Measurements from ENCODE around the gene HERC3.

The HERC3 gene

DNA sequence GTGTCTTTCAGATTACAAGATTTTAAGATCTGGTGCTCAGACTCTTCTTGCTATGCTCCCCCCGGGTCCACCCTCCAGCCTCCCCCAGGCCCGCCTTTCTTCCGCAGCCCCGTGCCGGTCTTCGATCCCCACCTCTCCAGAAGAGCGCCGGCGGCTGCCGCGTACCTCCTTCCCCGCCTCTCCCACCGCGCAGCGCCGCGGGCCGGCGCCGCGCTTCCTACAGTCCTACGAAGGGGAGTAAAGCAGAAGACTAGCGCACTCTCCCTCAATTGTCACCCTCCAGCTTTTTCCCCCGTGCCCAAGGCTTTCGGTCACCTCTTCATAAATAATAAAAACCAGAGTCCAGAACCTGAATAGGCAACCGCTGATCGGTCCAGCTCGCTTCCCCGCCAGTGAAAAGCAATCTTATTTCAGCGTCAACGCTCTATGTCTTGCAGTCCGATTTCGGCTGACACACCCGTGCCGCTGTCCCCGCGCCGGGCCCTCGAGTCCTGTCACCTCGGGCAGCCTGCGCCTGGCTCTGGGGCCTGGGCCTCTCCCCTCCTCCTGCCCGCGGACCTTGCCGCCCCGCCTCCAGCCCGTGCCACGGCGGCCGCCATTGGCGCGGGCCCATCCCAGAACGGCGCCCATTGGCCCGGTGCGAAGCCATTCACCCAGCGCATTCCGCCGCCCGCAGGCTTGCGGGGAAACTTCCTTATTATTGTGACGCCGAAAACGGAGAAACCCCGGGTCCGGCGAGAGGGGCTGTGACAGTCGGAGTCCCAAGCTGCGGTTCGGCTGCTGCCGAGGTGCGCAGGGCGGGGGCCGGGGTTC, at the start of gene HERC3:
Gene HERC3, plus strand, starts transcription at position 694 of the 813 bp plus-strand sequence. CDS start 13,344 bp downstream, outside the sequence.
- DNase-seq (ENCODE audit: low spot score) = peak; percentile 90

GRCh38 chr4:88549815-88550214, 42.5 kb upstream of the HERC3 start:
- no peak for DNase-seq (ENCODE audit: low spot score)

DNA sequence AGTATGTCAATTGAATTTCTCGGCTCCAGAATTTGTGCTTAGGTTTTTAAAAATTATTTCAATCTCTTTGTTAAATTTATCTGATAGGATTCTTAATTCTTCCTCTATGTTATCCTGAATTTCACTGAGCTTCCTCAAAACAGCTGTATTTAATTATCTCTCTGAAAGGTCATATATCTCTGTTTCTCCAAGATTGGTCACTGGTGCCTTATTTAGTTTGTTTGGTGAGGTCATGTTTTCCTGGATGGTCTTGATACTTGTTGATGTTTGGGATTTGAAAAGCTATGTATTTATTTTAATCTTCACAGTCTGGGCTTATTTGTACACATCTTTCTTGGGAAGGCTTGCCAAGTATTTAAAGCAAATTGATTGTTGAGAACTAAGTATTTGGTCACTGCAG, 24.7 kb upstream of the HERC3 start:
- no peak for DNase-seq (ENCODE audit: low spot score)

- DNase-seq (ENCODE audit: low spot score) = no peak
These were observed 22.3 kb upstream of the HERC3 start for GRCh38 chr4:88570001-88570400.

DNA sequence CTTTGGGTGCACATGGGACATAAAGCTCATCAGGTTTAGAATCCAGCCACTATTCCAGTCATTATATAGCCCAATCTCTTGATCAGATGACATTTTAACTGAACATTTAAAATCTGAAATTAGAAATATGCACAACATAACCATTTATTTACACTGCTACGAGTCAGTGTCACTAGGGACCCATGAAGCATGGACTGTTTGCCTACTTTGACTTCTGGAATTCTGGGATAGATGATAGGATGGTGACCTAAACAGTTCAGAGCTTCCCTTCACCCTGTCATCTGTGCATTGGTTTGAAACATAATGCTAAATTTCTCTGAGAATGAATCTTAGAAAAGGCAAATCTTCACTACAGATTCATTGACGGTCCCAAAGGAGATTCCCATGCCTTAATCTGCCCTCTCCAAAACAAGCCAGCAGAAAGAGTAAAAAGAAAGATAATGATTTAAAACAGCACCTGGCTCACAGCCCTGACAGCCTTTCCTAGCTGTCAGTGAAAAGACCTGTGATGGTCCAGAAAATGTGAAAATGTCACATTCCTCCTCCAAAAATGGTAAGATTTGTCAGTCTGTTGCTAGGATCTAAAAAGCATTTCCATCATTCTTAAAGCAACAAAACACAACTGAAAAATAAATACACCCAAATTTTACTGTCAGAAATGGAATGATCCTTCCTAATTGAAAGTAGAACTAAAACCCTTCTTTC, 18.9 kb upstream of the HERC3 start:
- no peak for DNase-seq (ENCODE audit: low spot score)

GRCh38 chr4:88573995-88574394, 18.3 kb upstream of the HERC3 start:
- no peak for DNase-seq (ENCODE audit: low spot score)

DNA sequence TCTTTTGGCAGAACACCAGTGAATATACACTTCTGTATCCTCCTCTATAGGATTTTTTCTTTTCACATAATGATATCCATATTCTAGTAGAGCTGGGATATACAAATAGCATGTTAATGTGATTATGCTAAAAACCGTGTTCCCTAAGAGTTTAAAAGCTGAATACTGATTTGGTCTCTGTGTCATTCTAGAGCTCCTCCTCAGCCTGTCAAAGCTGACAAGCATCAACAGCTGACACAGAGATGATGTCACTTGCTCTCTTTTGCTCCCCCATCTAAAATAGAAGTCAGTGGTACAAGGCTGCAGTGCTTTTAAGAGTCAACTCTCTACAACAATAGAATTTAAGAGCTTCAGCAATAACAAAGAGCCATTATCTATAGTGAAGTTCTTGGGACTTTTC, 17.1 kb upstream of the HERC3 start:
- peak; percentile 48 for DNase-seq (ENCODE audit: low spot score)

GRCh38 chr4:88582493-88582892, 9.8 kb upstream of the HERC3 start:
- DNase-seq (ENCODE audit: low spot score) = no peak

DNA sequence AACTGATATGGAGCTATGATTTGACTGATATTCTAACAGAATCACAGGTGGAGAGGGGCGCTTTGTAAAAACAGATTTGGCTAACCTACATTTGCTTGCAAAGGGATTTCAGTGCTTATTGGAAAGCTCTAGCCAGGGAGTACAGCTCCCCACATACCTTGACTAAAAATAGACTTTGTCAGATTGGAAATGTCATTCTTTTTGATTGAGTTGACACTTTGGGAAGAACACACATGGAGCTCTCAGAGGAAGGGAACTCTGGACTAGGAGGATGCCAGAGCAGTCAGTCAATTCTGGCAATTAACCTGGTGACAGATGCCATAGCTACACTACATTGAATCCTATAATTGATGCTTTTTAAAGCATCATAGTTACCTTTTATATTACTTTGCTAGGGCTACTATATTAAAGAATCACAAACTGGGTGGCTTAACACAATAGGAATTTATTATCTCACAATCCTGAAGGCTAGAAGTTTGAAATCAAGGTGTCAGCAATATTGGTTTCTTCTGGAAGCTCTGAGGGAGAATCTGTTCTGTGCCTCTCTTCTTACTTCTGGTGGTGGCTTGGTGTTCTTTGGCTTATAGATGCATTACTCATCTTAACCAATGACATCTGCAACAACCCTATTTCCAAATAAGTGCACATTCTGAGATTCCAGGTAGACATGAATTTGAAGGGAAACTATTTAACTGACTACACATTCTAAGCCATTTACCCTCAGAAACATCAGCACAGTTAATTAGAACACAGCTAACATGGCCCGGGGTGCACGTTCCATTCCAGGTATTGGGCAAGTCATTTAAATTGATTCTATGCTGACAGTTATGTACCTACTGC, 8.4 kb upstream of the HERC3 start:
- no peak for DNase-seq (ENCODE audit: low spot score)

GRCh38 chr4:88584471-88584900, 7.8 kb upstream of the HERC3 start:
- no peak for DNase-seq (ENCODE audit: low spot score)

GRCh38 chr4:88585917-88586316, 6.4 kb upstream of the HERC3 start:
- no peak for DNase-seq (ENCODE audit: low spot score)

DNA sequence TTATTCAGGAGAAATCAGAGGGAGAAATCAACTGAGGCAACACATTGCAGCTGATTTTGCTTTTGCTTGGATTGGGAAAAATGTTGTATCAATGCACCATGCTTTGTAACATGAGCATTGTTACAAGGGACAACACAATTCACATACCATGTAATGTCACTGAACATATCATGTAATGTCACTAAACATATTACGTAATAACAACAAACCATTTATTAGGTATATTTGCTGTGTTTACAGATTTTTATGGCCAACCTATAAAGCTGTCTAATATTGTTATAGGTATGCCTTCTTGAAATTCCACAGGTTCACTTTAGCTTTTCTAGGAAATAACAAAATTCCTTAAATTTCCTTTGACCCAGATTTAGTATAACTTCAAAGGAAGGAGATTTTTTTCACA, 5.0 kb upstream of the HERC3 start:
- no peak for DNase-seq (ENCODE audit: low spot score)

- DNase-seq (ENCODE audit: low spot score) = peak; percentile 81
These were observed 544 bp downstream of the HERC3 start for GRCh38 chr4:88592600-88593448.

DNA sequence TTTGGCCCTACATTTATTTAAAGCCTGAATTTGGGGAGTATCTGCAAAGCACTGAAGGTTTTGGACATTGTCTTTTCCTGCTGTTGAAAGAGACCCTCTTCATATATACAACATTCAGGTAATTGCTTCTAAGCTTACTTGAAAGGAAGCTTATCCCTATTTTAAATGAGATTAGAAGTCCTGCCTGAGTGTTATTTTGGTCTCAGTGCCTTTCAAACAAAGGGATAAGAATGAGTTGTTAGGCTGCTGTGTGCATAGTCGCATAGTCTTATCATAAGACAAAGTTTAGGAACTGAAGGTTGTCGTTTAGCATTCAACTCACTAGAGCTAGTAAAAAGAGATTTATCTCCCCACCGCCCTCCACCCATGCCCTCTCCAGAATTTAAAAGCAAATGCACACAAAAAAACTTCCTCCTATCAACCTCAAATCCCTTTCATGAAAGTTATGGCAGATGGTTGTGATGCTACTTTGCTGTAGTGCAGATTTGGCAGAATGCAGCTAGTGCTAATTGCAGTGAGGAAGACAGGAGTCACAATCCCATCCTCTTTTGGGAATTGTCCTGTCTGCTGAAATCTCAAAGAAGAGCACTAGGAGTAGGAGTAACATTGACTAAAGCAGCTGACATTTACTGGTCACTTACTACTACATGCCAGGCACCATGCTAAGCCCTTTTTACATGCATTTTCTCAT, 5.8 kb downstream of the HERC3 start:
- DNase-seq (ENCODE audit: low spot score) = no peak

GRCh38 chr4:88599298-88599697, 7.0 kb downstream of the HERC3 start:
- peak; percentile 36 for DNase-seq (ENCODE audit: low spot score)

GRCh38 chr4:88599714-88600113, 7.4 kb downstream of the HERC3 start:
- DNase-seq (ENCODE audit: low spot score) = peak; percentile 26

DNA sequence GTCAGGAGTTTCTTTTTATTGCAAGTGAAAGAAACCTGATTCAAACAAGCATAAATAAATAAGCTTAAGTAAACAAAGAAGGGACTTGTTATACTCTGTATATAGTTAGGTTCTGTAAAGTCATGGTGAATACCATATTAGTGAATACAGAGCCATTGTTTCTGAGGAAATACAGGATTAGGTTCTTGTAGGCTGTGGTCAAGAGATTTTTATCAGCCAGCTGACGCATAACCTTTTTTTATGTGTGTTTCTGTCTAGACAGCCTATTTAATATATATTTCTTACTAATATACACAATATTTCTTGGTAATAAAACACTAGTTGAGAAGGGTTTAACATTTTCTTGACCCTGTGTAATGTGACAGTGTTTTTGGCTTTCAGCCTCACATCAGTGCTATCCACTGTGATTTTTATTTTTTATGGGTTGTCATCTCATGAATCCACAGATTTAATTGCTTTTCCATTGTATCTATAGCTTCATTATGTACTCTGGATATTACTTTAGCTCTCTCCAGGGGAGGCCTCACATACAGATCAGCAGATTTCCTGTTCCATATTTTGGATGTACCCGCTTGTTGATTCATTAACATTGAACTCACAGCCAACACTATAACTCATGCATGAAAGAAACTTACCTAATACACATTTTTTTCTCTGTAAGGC, 8.0 kb downstream of the HERC3 start:
- DNase-seq (ENCODE audit: low spot score) = peak; percentile 83

DNA sequence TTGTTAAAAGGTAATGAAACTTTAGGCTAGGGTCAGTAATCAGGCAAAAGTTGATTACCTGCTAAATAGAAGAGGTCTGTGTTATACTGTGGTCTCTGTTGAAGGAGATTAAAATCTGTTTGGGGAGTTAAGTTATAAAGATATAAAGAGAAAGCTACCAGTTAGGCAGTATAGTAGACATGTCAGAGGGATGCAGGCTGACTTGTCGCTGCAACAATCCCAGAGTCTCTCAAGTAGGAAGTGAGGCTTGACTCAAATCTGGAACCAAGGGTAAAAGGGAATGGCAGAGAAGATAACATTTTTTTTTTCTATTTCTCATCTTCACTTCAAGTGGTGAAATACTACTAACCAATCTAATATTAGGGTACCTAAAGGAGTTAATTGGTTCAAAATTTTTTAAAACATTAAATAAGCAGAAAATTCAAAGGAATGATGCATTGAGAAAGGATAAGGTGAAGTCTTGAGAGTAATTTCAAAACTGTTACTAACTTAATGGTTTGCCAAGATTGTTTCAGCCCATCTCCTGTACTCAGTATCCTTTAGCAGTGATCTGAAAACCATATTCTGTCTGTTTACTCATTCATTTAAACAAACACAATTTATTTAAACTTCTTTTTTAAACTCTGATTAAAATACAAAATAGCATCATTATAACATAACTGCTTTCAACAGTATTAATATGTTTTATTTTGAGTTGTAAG, 12.8 kb downstream of the HERC3 start:
- DNase-seq (ENCODE audit: low spot score) = no peak

DNA sequence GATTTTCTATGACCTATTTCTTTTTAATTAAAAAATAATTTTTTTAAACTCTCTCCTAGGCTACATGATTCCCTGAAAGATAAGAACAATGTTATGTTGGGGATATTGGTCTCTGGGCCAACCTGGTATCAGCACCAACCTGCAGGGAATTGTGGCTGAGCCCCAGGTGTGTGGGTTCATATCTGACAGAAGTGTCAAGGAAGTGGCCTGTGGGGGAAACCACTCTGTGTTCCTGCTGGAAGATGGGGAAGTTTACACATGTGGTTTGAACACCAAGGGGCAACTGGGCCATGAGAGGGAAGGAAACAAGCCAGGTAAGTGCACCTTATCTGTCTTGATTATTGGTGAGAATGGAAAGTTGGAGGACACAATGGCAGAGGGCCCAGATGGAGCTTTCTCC, 13.5 kb downstream of the HERC3 start:
- no peak for DNase-seq (ENCODE audit: low spot score)

DNA sequence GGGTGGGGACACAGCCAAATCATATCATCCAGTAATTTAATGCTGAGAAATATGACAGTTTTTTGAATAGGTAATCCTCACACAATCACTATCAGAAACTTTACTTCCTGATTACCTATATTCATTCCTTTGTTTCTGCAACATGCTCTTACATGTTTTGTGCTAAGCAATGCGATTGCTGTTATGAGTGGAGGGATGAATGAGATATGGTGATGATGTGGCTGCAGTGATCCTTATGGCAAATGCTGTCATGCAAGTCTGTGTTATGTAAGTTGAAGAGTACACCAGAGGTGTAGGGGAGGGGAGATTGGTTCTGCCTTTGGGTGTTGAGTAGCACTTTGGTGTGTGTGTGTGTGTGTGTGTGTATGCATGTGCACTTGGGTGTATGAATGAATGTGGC, 14.6 kb downstream of the HERC3 start:
- DNase-seq (ENCODE audit: low spot score) = no peak

Data from pons (tissue), 1 donor.